GM18907 (cell line): ENCODE measurements around the gene CGB5.
"Not testable (repeated sequence)": the region's sequence is repeated elsewhere in the genome, so short reads cannot be mapped to it uniquely, and the experiment has no call there.

Source experiments
- ATAC-seq: cut with Tn5 transposase; IDR thresholded peaks from one replicate; pipeline ENCODE4 v1.9.1; 2021; ENCODE audit warnings: mild to moderate bottlenecking, moderate library complexity; ENCODE audit not compliant: unreplicated experiment

Gene CGB5

DNA sequence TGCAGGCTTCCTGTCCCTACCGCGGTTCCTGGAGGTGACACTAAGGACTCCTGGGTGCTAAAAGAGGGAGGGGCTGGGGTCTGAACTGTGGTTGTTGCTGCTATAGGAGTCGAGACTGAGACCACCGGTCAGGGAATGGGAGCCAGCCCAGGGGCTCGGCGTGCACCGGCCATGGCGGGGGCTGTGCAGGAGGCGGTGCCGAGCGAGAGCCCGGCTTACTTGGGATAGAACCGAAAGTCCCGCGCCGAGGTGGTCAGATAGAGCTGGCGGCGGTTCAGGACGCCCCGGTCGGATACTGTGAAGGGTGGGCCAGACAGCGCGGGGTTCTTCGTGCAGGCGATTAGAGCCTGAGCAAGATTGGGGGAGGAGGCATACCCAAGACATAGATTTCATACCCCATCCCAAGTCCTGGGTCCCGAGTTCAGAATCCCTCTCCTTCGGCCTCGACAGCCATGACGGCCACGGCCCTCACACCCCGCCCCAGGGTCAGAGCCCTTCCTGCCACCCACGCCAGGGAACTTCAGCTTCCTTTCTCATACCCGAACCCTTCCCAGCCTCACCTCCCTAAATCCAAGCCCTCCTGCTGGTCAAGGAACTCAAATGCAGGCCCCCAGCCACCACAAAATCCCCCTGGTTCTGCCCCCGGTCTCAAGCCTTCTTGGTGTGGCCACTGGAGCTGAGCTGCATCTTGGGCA lies 13.4 kb downstream of the CGB5 start:
- ATAC-seq, result not testable (repeated sequence)

DNA sequence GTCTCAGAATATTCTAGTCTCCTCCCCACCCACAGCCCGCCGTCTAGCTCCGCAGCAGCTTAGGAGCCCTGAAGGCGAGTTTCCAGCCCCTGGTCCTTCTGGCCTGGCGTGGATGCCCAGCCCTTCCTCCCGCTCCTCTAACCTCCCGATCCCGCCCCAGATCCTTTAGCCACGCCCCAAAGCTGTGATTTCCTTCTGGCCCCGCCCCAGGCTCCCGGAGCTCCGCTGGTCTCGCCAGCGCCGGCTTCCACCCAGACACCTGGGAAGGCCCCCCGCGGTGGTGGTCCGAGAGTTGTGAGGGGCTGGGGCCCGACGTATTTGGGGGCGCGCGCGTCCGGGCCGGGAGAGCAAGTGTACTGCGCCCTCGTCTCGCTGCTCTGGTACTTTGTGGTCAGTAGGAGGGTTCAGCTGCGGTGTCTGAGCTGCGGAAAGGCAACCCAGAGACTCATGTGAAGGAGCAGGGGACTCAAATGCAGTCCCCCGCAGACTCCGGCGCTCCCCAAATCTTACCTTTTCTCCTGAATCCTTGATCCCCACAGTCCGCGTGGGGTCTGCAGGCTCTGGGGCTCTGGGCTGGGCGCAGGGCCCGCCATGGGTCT lies 14.1 kb downstream of the CGB5 start, which contains the start of gene CGB7:
Gene CGB7 (minus strand): TSS at position 114 of the 599 bp plus-strand sequence. CDS start 2,374 bp downstream, outside the sequence.
- no peak for ATAC-seq

- no peak for ATAC-seq
Observed at GRCh38 chr19:49058562-49058961, 14.9 kb downstream of the CGB5 start.

GRCh38 chr19:49059053-49059452 lies 15.4 kb downstream of the CGB5 start:
- ATAC-seq, result no peak

DNA sequence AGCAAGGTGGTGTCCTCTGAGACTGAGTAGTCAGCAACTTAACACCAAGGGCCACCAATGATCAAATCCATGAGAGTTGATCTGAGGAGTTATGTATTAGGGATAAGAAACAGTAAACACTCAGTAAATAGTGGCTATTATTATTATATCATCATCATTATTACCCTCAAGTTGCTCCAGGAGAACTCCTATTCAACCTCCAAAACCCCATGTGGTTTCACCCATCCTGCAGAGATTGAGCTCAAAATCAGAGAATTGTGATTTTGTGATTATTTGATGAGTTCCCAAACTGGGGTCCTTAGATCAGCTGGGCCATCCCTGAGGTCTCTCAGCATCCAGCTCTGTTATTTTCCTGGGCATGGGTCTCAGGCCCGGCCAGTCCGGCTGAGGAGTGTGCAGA lies 17.4 kb downstream of the CGB5 start:
- ATAC-seq, result no peak

- no peak for ATAC-seq
Observed at GRCh38 chr19:49061445-49061844, 17.8 kb downstream of the CGB5 start.

GRCh38 chr19:49064029-49064629 lies 20.5 kb downstream of the CGB5 start:
- no peak for ATAC-seq

DNA sequence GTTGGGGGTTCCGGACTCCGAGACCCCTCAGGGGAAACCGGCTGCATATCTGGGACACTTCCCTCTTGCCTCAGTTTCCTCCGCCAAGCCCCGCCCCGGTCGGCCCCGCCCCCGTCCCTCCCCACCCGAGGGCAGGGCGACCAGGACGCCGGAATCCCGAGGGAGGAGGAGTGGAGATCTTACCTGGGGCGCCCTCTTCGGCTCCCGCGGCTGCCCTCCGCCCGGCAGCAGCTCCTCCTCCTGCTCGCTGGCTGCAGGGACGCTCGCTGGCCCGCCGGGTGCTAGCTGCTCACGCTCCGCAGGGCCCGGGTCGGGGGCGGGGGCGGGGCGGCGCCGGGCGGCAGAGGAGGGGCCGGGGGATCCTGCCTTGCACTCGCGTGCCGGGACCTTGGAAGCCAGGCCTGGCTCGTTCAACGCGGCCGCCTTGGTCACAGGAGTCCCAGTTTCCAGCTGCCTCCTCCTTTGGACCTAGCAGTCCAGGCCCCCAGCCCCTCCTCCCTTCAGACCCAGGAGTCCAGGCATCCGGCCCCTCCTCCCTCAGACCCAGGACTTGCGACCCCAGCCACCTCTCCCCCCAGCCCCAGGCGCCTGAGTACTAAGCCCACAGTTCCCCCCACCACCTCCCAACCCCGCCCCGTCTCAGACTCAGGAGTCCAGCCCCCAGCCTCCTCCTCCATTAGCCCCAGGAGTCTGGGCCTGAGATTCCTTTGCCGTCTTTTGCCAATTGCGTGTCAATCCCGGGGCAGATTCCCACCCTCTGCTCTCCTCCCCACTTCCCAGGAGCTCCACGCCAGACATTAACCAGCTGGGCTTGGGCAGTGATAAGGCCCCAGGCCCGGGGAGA lies 21.3 kb downstream of the CGB5 start, which contains the start of gene NTF4:
Gene NTF4 (minus strand): TSS at position 51 of the 844 bp plus-strand sequence. CDS start 2,821 bp downstream, outside the sequence.
- ATAC-seq, result no peak

DNA sequence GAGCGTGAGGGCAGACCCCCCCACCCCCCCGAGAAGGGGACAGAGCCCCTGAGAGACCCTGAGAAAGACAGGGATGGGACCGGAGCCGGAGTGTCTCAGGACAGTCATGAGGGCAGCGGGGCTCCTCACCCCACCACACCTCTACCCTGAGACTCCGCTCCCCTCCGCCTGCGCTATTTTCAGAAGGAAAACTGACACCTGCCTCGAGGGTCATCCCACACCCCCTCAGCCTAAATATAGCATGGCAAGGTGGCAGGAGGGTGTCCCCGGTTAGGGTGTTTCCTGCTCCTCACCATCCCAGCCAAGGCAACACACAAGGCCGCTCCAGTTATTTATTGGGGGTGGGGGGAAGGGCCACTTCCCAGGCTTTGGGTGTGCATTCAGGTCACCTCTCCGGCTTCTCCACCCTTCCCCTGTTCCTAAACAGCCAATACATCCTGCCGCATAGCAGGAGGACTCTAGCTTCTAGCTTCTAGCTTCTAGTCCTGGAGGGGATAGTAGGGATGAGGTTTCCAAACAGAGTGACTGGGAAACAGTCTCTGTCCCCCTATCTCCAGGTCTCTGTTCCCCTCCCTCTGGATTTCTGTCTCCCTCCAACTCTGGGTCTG lies 22.4 kb downstream of the CGB5 start:
- ATAC-seq, result no peak

- no peak for ATAC-seq
Observed at GRCh38 chr19:49067554-49067953, 23.9 kb downstream of the CGB5 start.

- no peak for ATAC-seq
Observed at GRCh38 chr19:49069026-49069425, 25.4 kb downstream of the CGB5 start.

- ATAC-seq, result no peak
Observed at GRCh38 chr19:49070416-49070815, 26.8 kb downstream of the CGB5 start.

- no peak for ATAC-seq
Observed at GRCh38 chr19:49071860-49072547, 28.4 kb downstream of the CGB5 start.

DNA sequence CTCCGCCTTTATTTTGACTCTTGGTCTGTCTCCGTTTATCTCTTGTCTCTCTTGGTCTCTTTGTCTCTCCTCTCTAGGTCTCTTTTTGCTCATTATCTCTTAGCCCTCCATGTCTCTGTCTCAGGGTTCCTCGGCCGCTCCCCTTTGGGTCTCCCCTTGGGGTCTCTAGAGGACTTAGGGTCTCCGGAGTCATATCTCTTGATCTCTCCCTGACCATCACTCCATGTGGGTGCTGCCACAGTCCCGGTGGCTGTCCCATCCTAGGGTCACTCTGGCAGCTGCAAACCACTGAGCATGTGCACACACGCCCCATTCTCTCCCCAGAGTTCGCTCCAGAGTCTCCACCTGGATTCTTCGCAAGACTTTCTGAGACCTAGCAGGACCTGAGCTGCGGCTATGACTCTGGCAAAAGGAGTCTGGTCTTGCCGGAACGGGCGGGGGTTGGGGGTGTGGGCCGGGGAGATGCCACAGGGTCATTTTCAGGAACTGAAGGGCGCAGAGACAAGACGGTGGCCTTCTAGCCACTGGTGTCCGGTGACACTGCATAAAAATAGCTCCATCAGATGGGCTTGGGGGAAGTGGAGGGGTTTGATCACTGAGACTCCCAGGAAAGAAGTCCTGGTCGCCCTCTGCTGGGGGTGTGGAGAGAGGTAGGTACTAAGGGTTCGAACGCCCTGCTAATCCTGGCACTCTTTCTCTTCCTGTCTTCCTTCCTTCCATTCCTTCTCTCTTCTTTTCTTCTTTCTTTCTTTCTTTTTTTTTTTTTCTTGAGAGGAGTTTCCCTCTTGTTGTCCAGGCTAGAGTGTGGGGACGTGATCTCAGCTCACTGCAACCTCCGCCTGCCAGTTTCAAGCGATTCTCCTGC lies 30.1 kb downstream of the CGB5 start:
- ATAC-seq, result no peak

- ATAC-seq, result not testable (repeated sequence)
Observed at GRCh38 chr19:49074869-49075268, 31.2 kb downstream of the CGB5 start.

- no peak for ATAC-seq
Observed at GRCh38 chr19:49080392-49080791, 36.7 kb downstream of the CGB5 start.

- ATAC-seq, result no peak
Observed at GRCh38 chr19:49081273-49081672, 37.6 kb downstream of the CGB5 start.

GRCh38 chr19:49084206-49085019 lies 40.8 kb downstream of the CGB5 start:
- ATAC-seq, result no peak
